NT2/D1 (cell line): ENCODE results near the gene IFNL1.
A peak's percentile ranks its signal among the peaks of the same experiment; 100 is the strongest.

Experiments
- DNase-seq: peaks from one replicate; pipeline ENCODE4 v3.0.0-alpha.2; 2011; ENCODE audit warnings: low read depth, low spot score
- H3K27me3 ChIP-seq: 2 replicates; pipeline ENCODE4 v1.6.0; 2011; ENCODE audit warnings: mild to moderate bottlenecking; ENCODE audit not compliant: insufficient read length, insufficient read depth
- H3K36me3 ChIP-seq: 2 replicates; pipeline ENCODE4 v1.6.1; 2011; ENCODE audit warnings: mild to moderate bottlenecking, low read length, mixed read lengths; ENCODE audit not compliant: insufficient read depth, insufficient read length
- H3K4me1 ChIP-seq: 2 replicates; pipeline ENCODE4 v1.5.1; 2011; ENCODE audit not compliant: insufficient read depth, insufficient read length
- H3K4me3 ChIP-seq: 2 replicates; pipeline ENCODE4 v1.5.1; 2011; ENCODE audit warnings: low read depth; ENCODE audit not compliant: insufficient read length
- H3K9ac ChIP-seq: 2 replicates; pipeline ENCODE4 v1.6.0; 2011; ENCODE audit warnings: low read depth; ENCODE audit not compliant: insufficient read length
- H3K9me3 ChIP-seq: 2 replicates; pipeline ENCODE4 v1.5.1; 2011; ENCODE audit warnings: mild to moderate bottlenecking, low read length; ENCODE audit not compliant: insufficient read depth
- SUZ12 ChIP-seq: IDR thresholded peaks from 2 replicates; pipeline ENCODE4 v1.6.1; 2011; ENCODE audit not compliant: insufficient read length, insufficient read depth; ENCODE audit errors: extremely low read depth
- YY1 ChIP-seq: IDR thresholded peaks from 2 replicates; pipeline ENCODE4 v1.6.1; 2011; ENCODE audit not compliant: insufficient read length, insufficient read depth
- ZNF274 ChIP-seq: IDR thresholded peaks from 2 replicates; pipeline ENCODE4 v1.6.1; 2011; ENCODE audit warnings: mild to moderate bottlenecking, low read depth, low read length

IFNL1 gene

DNA sequence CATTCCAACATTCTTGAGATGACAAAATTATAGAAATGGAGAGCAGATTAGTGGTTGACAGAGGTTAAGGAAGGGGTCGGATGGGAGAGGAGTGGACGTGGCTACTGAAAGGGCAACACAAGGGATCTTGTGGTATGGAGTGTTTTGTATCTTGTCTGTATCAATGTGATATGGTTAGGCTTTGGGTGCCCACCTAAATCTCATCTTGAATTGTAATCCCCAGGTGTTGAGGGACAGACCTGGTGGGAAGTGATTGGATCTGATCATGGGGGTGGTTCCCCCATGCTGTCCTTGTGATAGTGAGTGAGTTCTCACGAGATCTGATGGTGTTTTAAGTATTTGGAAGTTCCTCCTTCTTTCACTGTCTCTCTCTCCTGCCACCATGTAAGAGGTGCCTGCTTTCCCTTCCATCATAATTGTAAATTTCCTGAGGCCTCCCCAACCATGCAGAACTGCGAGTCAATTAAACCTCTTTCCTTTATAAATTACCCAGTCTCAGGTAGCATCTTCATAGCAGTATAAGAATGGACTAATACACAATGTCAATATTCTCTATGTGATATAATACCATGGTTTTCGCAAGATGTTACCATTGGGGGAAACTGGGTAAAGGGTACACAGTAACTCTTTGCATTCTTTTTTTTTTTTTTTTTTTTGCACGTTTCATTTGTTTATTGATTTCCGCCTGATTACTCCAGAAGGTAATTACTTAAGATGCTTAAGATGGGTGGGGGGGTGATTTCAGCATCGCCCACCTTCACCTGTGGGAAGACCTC lies 42.6 kb upstream of the IFNL1 start:
- TF ChIP-seq SUZ12 (no peak), YY1 (no peak), ZNF274 (no peak)
- DNase-seq, result no peak
- Histone ChIP-seq H3K9me3 (no peaks in the 10 kb centered on the region), H3K4me1 (no peaks in the 10 kb centered on the region), H3K9ac (no peak overlapping the region), H3K4me3 (no peak overlapping the region), H3K36me3 (no peaks in the 10 kb centered on the region), H3K27me3 (peaks cover 4% of the 10 kb centered on the region)

DNA sequence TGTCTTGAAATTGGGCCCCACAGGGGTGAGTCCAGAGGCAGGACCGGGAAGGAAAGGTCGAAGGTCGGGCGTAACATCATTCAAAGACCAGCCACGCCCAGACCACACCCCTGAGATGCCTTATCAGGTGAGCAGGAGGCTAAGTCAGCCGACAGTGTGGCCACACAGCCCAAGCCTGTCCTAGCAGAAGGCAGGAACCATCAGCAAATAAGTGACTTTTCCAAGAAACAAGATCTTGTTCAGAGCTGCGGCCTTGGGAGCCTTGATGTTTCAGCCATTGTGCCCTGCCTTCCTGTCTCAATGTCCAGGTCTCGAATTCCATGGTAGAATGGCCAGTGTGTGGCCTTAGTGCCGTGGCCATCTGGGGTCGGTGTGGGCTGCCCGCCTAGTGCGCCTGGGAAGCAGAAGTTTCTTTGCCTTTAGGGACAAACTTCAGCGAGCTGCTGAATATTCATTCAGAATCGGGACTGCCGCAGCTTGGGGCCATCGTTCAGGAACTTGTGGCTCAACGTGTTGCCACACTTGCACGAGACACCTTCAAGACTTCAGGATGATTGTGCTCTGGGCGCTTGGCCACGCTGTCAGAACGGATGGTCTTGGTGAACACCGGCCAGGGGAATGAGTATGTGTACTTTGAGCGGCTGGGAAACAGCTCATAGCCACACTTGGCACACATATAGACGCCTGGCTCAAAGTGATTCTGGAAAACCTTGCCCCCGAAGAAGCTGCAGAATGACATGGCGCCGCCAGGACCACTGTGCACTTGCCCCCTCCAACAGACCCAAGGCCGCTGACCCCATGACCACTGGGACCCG lies 41.5 kb upstream of the IFNL1 start:
- no peak for DNase-seq
- Histone ChIP-seq H3K36me3 (no peaks in the 10 kb centered on the region), H3K9ac (no peak overlapping the region), H3K9me3 (no peaks in the 10 kb centered on the region), H3K4me1 (no peaks in the 10 kb centered on the region), H3K27me3 (peaks cover 4% of the 10 kb centered on the region), H3K4me3 (no peak overlapping the region)
- TF ChIP-seq ZNF274, result no peak
- TF ChIP-seq SUZ12, result no peak
- no peak for TF ChIP-seq YY1

- TF ChIP-seq ZNF274, result no peak
- no peak for TF ChIP-seq SUZ12
- no peak for TF ChIP-seq YY1
- no peak overlapping the region for H3K9ac ChIP-seq
- peaks cover 9% of the 10 kb centered on the region for H3K27me3 ChIP-seq
- H3K4me3 ChIP-seq, result no peak overlapping the region
- H3K36me3 ChIP-seq, result no peaks in the 10 kb centered on the region
- DNase-seq, result no peak
- H3K9me3 ChIP-seq, result no peaks in the 10 kb centered on the region
- no peaks in the 10 kb centered on the region for H3K4me1 ChIP-seq
Observed at GRCh38 chr19:39257227-39257626, 39.0 kb upstream of the IFNL1 start.

GRCh38 chr19:39261704-39262103 lies 34.5 kb upstream of the IFNL1 start:
- no peak overlapping the region for H3K4me3 ChIP-seq
- no peaks in the 10 kb centered on the region for H3K9me3 ChIP-seq
- no peak for DNase-seq
- no peaks in the 10 kb centered on the region for H3K36me3 ChIP-seq
- H3K9ac ChIP-seq, result no peak overlapping the region
- TF ChIP-seq YY1 (no peak), SUZ12 (no peak), ZNF274 (no peak)
- peaks cover 7% of the 10 kb centered on the region for H3K4me1 ChIP-seq
- peaks cover 42% of the 10 kb centered on the region for H3K27me3 ChIP-seq

DNA sequence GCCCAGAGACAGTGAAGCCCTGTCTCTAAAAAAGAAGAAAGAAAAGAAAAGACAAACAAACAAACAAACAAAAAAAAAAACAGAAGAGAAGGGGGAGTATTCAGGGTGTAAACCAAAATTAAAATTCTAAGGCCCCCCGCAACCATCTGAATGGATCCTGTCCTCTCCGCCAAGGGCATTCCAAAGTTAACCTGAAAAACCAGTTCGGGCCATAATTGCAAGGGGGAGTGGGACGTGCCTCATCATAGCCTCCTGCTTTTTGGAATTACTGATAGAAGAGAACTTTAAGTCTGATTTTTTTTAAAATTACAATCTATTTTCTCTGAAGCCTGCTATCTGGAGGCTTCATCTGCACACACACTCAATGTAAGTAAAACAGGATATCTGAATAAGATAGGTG lies 33.7 kb upstream of the IFNL1 start:
- no peak for TF ChIP-seq SUZ12
- no peak for TF ChIP-seq ZNF274
- TF ChIP-seq YY1, result no peak
- Histone ChIP-seq H3K36me3 (no peaks in the 10 kb centered on the region), H3K4me3 (no peak overlapping the region), H3K9ac (no peak overlapping the region), H3K4me1 (peaks cover 7% of the 10 kb centered on the region), H3K9me3 (no peaks in the 10 kb centered on the region), H3K27me3 (peaks cover 42% of the 10 kb centered on the region)
- DNase-seq, result no peak

DNA sequence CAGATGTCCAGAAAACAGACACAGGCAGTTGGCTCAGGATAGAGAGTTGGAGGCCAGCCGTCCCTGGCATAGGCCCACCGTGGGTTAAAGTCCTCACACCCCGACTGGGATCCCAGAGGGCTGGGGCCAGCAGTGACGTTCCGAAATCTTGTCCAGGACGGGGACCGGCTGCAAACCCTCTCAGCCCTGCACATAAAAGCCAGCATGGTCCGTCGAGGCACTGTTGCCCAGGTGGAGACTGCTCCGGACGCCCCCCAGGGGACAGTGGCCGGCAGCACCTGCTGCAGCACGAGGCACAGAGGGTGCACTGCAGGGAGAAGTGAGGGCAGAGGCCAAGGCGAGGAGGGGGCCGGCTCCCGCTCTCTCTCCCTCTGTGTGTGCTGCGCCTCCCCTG lies 32.3 kb upstream of the IFNL1 start:
- no peak for DNase-seq
- peaks cover 7% of the 10 kb centered on the region for H3K4me1 ChIP-seq
- TF ChIP-seq YY1, result no peak
- no peak for TF ChIP-seq ZNF274
- no peak for TF ChIP-seq SUZ12
- no peaks in the 10 kb centered on the region for H3K9me3 ChIP-seq
- no peaks in the 10 kb centered on the region for H3K36me3 ChIP-seq
- peak overlapping the region; percentile 26 for H3K9ac ChIP-seq
- peaks cover 42% of the 10 kb centered on the region for H3K27me3 ChIP-seq
- peak overlapping the region; percentile 21 for H3K4me3 ChIP-seq

DNA sequence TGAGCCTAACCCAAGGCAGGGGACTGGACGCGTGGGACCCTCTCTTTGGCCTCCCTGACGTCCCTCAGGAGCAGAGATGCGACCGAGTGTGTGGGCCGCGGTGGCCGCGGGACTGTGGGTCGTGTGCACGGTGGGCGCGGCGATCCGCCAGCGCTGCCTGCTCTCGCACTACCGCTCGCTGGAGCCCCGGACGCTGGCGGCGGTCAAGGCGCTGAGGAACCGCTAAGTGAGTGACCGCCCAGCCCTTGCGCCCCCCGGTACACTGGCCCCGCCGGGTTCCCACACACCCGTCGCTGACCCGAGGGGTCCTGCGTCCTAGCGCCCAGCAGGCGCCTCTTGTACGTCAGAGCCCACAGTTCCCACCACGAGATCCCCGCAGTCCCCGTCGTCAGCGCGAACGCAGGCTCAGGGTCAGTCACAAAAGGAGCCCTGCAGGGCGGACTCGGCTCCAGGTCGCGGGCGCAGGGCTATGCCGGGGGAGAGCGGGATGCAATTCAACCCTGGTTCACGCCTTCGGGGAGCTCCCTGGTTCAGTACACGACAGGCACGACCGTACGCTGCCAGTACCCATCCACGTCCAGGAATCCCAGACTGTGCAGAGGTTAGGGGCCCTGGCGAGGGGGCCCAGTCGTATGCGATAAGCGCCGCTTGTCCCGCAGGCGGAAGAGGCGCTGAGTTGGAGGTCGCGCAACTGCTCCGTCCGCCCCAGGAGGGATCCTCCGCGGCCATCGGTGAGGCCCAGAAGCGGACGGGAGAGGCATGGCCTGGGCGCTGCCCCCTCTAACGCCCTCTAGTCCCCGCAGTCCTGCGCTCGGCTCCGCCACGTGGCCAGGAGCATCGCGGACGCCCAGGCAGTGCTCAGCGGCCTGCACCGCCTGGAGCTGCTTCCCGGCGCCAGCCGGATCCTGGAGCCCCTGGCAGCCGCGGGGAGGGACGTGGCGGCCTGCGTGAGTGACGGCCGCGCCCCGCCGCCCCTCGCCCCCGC lies 31.6 kb upstream of the IFNL1 start:
- TF ChIP-seq ZNF274 (no peak), SUZ12 (no peak), YY1 (no peak)
- H3K9me3 ChIP-seq, result no peaks in the 10 kb centered on the region
- no peaks in the 10 kb centered on the region for H3K36me3 ChIP-seq
- no peak for DNase-seq
- H3K4me1 ChIP-seq, result peaks cover 7% of the 10 kb centered on the region
- H3K27me3 ChIP-seq, result peaks cover 42% of the 10 kb centered on the region
- peak overlapping the region; percentile 26 for H3K9ac ChIP-seq
- peak overlapping the region; percentile 21 for H3K4me3 ChIP-seq
